ENCODE results near the gene ADGRF1.
A peak's percentile ranks its signal among the peaks of the same experiment; 100 is the strongest.

Gene ADGRF1

GRCh38 chr6:47014401-47014800 is 27.7 kb downstream of the ADGRF1 start:
- Histone ChIP-seq H3K27me3 (ENCODE audit: insufficient read depth, low read length, poor library complexity, severe bottlenecking) (no peaks in the 10 kb centered on the region), H3K9ac (ENCODE audit: low read depth, low read length, poor library complexity, severe bottlenecking) (no peak overlapping the region), H4K20me1 (ENCODE audit: insufficient read depth, low read length, poor library complexity, severe bottlenecking) (no peaks in the 10 kb centered on the region), H3K4me1 (ENCODE audit: insufficient read depth, low read length, poor library complexity, severe bottlenecking) (no peaks in the 10 kb centered on the region), H3K79me2 (ENCODE audit: insufficient read depth, low read length) (no peaks in the 10 kb centered on the region), H3F3A (ENCODE audit: low read depth) (no peaks in the 10 kb centered on the region), H3K9me2 (replicated peaks; ENCODE audit: low read depth, low read length) (no peaks in the 10 kb centered on the region), H3K9me3 (ENCODE audit: insufficient read depth, low read depth, low read length) (no peaks in the 10 kb centered on the region), H2AFZ (ENCODE audit: low read length) (no peak overlapping the region), H3K36me3 (ENCODE audit: insufficient read depth, low read length) (no peaks in the 10 kb centered on the region), H3K4me2 (ENCODE audit: low read depth, low read length, poor library complexity, severe bottlenecking) (no peak overlapping the region), H3K4me3 (ENCODE audit: low read length, poor library complexity, severe bottlenecking) (no peak overlapping the region)
- TF ChIP-seq CTCF (conservative IDR thresholded peaks at IDR 0.05; ENCODE audit: low read length) (no peak), EZH2phosphoT487 (IDR thresholded peaks at IDR 0.05; ENCODE audit: borderline replicate concordance) (no peak)

- Histone ChIP-seq H3K27me3 (ENCODE audit: insufficient read depth, low read length, poor library complexity, severe bottlenecking) (no peaks in the 10 kb centered on the region), H3K79me2 (ENCODE audit: insufficient read depth, low read length) (no peaks in the 10 kb centered on the region), H3F3A (ENCODE audit: low read depth) (no peaks in the 10 kb centered on the region), H3K9me2 (replicated peaks; ENCODE audit: low read depth, low read length) (no peaks in the 10 kb centered on the region), H3K9ac (ENCODE audit: low read depth, low read length, poor library complexity, severe bottlenecking) (no peak overlapping the region), H3K9me3 (ENCODE audit: insufficient read depth, low read depth, low read length) (no peaks in the 10 kb centered on the region), H2AFZ (ENCODE audit: low read length) (no peak overlapping the region), H3K4me1 (ENCODE audit: insufficient read depth, low read length, poor library complexity, severe bottlenecking) (no peaks in the 10 kb centered on the region), H4K20me1 (ENCODE audit: insufficient read depth, low read length, poor library complexity, severe bottlenecking) (no peaks in the 10 kb centered on the region), H3K4me2 (ENCODE audit: low read depth, low read length, poor library complexity, severe bottlenecking) (no peak overlapping the region), H3K36me3 (ENCODE audit: insufficient read depth, low read length) (no peaks in the 10 kb centered on the region), H3K4me3 (ENCODE audit: low read length, poor library complexity, severe bottlenecking) (no peak overlapping the region)
- TF ChIP-seq EZH2phosphoT487 (IDR thresholded peaks at IDR 0.05; ENCODE audit: borderline replicate concordance) (no peak), CTCF (conservative IDR thresholded peaks at IDR 0.05; ENCODE audit: low read length) (0 out of 2 replicates have a peak, but pooled peaks have one; percentile 24)
Observed at GRCh38 chr6:47009583-47009982, 32.5 kb downstream of the ADGRF1 start.

DNA sequence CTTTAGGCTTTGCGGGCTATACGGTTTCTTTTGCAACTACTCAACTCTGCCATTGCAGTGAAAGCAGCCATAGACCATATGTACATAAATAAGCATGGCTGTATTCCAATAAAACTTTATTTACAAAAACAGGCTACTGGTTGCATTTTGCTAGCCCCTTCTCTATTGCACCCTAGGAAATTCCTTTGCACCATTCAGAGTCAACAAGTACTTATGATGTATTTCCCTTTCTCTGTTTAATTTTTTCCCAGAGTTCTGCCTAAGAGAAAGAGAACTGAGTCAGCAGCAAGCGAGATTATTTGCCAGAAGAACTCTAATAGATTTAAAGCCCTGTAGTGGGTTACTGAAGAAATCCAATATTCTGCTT is 33.8 kb downstream of the ADGRF1 start:
- Histone ChIP-seq H3K4me1 (ENCODE audit: insufficient read depth, low read length, poor library complexity, severe bottlenecking) (no peaks in the 10 kb centered on the region), H3K9ac (ENCODE audit: low read depth, low read length, poor library complexity, severe bottlenecking) (no peak overlapping the region), H3K4me3 (ENCODE audit: low read length, poor library complexity, severe bottlenecking) (no peak overlapping the region), H4K20me1 (ENCODE audit: insufficient read depth, low read length, poor library complexity, severe bottlenecking) (no peaks in the 10 kb centered on the region), H3K79me2 (ENCODE audit: insufficient read depth, low read length) (no peaks in the 10 kb centered on the region), H3K36me3 (ENCODE audit: insufficient read depth, low read length) (no peaks in the 10 kb centered on the region), H3K9me2 (replicated peaks; ENCODE audit: low read depth, low read length) (no peaks in the 10 kb centered on the region), H2AFZ (ENCODE audit: low read length) (no peak overlapping the region), H3F3A (ENCODE audit: low read depth) (no peaks in the 10 kb centered on the region), H3K27me3 (ENCODE audit: insufficient read depth, low read length, poor library complexity, severe bottlenecking) (no peaks in the 10 kb centered on the region), H3K4me2 (ENCODE audit: low read depth, low read length, poor library complexity, severe bottlenecking) (no peak overlapping the region), H3K9me3 (ENCODE audit: insufficient read depth, low read depth, low read length) (no peaks in the 10 kb centered on the region)
- TF ChIP-seq EZH2phosphoT487 (IDR thresholded peaks at IDR 0.05; ENCODE audit: borderline replicate concordance) (no peak), CTCF (conservative IDR thresholded peaks at IDR 0.05; ENCODE audit: low read length) (no peak)

Measured in Loucy (cell line).